GM12878 (cell line): ENCODE results near the gene WWP2. TPM values are rescaled to one million over a fixed set of nuclear protein-coding genes. Genes with fewer than 3 reads are reported as not detected.

Experiments used
- ATAC-seq: fragments of 200-7000 bp; cut with Tn5 transposase; 3 replicates; pipeline ENCODE4 v1.9.1; 2020; ENCODE audit warnings: mild to moderate bottlenecking, moderate library complexity
- BruUV-seq: library from RNA; stranded (reverse); fragments of 400-500 nt; replicated peaks from 2 replicates; lab custom pipeline; 2021; lab: Mats Ljungman, UMichigan
- CTCF ChIA-PET: fragments of 300-600 bp; sonication (Branson Sonifier 250); formaldehyde crosslinking; extraction: SDS; loops from one replicate; lab custom pipeline; 2021; ENCODE audit warnings: inconsistent platforms; lab: Yijun Ruan, JAX
- POLR2A ChIA-PET: fragments of 350-600 bp; formaldehyde crosslinking; extraction: SDS; loops from one replicate; lab custom pipeline; 2021; ENCODE audit warnings: inconsistent platforms; lab: Charles Lee
- RAD21 ChIA-PET: fragments of 300-600 bp; sonication (Branson Sonifier 250); formaldehyde crosslinking; loops from one replicate; lab custom pipeline; 2023; ENCODE audit warnings: antibody characterized with exemption; ENCODE audit not compliant: unreplicated experiment; lab: Charles Lee
- SMC1A ChIA-PET: fragments of 300-600 bp; sonication (Branson Sonifier 250); formaldehyde crosslinking; loops from one replicate; lab custom pipeline; 2023; ENCODE audit not compliant: unreplicated experiment, uncharacterized antibody; lab: Charles Lee
- DNase-seq: peaks from one replicate; pipeline ENCODE4 v3.0.0-alpha.2; 2011; ENCODE audit warnings: low read depth, low spot score
- FAIRE-seq: peaks from 3 replicates; lab custom pipeline; 2011; peaks lifted over from hg19 to GRCh38; lab: Jason Lieb, UNC
- H2AFZ ChIP-seq: 2 replicates; pipeline ENCODE4 v1.6.0; 2011; ENCODE audit warnings: low read depth, low read length, control low read depth; ENCODE audit not compliant: control insufficient read depth
- H3K27ac ChIP-seq: 2 replicates; pipeline ENCODE4 v1.5.1; 2011; ENCODE audit warnings: control low read depth; ENCODE audit not compliant: control insufficient read depth, insufficient read depth
- H3K27me3 ChIP-seq, 2 experiments: replicated peaks in 1 of 2; 2 replicates each; pipeline versions ENCODE4 v1.6.0 to v1.6.1; 2011; ENCODE audit warnings: low read length in 1 of 2; ENCODE audit not compliant: control insufficient read depth in 2 of 2, insufficient read depth in 2 of 2
- H3K36me3 ChIP-seq, 2 experiments: 2 replicates each; pipeline ENCODE4 v1.5.1; 2011; ENCODE audit warnings: low read length in 1 of 2; ENCODE audit not compliant: control insufficient read depth in 2 of 2, insufficient read depth in 2 of 2
- H3K4me1 ChIP-seq: 2 replicates; pipeline ENCODE4 v1.6.1; 2011; ENCODE audit warnings: mild to moderate bottlenecking, low read length, moderate library complexity, mixed read lengths; ENCODE audit not compliant: control insufficient read depth, insufficient read depth
- H3K4me2 ChIP-seq: 2 replicates; pipeline ENCODE4 v1.6.0; 2011; ENCODE audit warnings: control low read depth; ENCODE audit not compliant: control insufficient read depth, insufficient read depth
- H3K4me3 ChIP-seq: fragments of 200-600 bp; sonication (generic); 2 replicates; pipeline ENCODE4 v1.5.1; 2016
- H3K79me2 ChIP-seq: 2 replicates; pipeline ENCODE4 v1.6.0; 2011; ENCODE audit warnings: low read length; ENCODE audit not compliant: control insufficient read depth, insufficient read depth
- H3K9ac ChIP-seq: 2 replicates; pipeline ENCODE4 v1.8.0; 2011; ENCODE audit warnings: low read length, control low read depth, mixed read lengths; ENCODE audit not compliant: control insufficient read depth, insufficient read depth
- H3K9me3 ChIP-seq: replicated peaks from 3 replicates; pipeline ENCODE4 v1.5.1; 2011; ENCODE audit warnings: mild to moderate bottlenecking, low read length; ENCODE audit not compliant: control insufficient read depth, insufficient read depth
- H4K20me1 ChIP-seq: 2 replicates; pipeline ENCODE4 v1.6.0; 2011; ENCODE audit not compliant: control insufficient read depth, insufficient read depth
- BCL11A ChIP-seq: IDR thresholded peaks from 2 replicates; pipeline ENCODE4 v1.6.1; 2011; ENCODE audit warnings: low read depth, low read length
- BRCA1 ChIP-seq: IDR thresholded peaks from 2 replicates; pipeline ENCODE4 v1.6.1; 2011; ENCODE audit warnings: low read depth, low read length, improper control_type of control experiment
- PML ChIP-seq: IDR thresholded peaks from 2 replicates; pipeline ENCODE4 v1.6.1; 2012; ENCODE audit warnings: low read length, inconsistent platforms
- POU2F2 ChIP-seq: IDR thresholded peaks from 3 replicates; pipeline ENCODE4 v1.6.1; 2011; ENCODE audit warnings: low read depth, mild to moderate bottlenecking, low read length, borderline replicate concordance
- WGBS: methylation state at CpG from one replicate; pipeline ENCODE4 v1.1.6; 2016; ENCODE audit warnings: low lambda C conversion rate; ENCODE audit not compliant: insufficient replicate concordance, insufficient coverage; ENCODE audit errors: missing lambda C conversion rate; 5-methylcytosine and 5-hydroxymethylcytosine counted together
- in situ Hi-C: fragments of 300-500 bp; cut with MboI; formaldehyde crosslinking; loops from 9 replicates; pipeline ENCODE4 v1.14.3; 2018; ENCODE audit warnings: mixed read lengths
- intact Hi-C: fragments of 100-400 bp; cut with micrococcal nuclease; formaldehyde crosslinking; loops from one replicate; pipeline ENCODE4 v1.14.2; 2022; ENCODE audit not compliant: unreplicated experiment
- polyA plus RNA-seq, 11 experiments: library from polyadenylated mRNA; depleted of rRNA in 4 of 11; unstranded in 6 of 11; stranded (reverse) in 5 of 11; fragments of >200 nt; fragmentation: Nextera tagmentation in 4 of 11; fragmentation: Illumina TruSeq in 1 of 11; extraction: Ambion mirVana in 4 of 11; extraction: Trizol in 1 of 11; gene quantifications; 1 replicate in 1 of 11; 2 replicates in 10 of 11; pipeline versions ENCODE4 v1.2.1 to v1.2.3, GENCODE V29; 2011 to 2016; ENCODE audit warnings: inconsistent platforms in 2 of 11, missing spikeins in 2 of 11, low read depth in 1 of 11
- total RNA-seq, 4 experiments: library from RNA; depleted of rRNA in 3 of 4; stranded (reverse); fragments of >200 nt in 3 of 4; fragmentation: Illumina TruSeq in 1 of 4; extraction: Trizol in 1 of 4; gene quantifications; 2 replicates each; pipeline versions ENCODE4 v1.2.1 to v1.2.3, GENCODE V29; 2013 to 2021

Gene WWP2
- total and polyA plus RNA-seq, 10 of the 15 experiments (the other 5 are each of a cell fraction or from before 2014, with no cell fraction given): 2.8 to 47.0 (median 23.8) TPM

DNA sequence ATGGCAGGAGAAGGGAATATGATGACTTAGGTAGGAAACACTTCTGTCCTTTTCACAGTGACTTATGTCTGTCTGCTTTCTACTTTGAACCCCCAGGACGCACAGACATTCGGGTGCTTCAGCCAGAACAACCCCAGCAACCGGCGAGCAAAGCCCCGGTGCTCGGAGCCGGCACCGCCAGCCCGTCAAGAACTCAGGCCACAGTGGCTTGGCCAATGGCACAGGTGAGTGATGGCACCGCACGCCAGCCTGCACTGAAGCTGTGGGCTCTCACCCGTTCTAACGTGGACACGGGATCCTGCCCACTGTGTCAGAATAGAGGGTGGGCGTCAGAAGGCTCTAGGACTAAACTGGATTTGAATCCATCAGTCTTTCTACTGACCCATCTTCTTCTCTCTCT is 109.6 kb downstream of the WWP2 start:
- CTCF ChIA-PET: interaction anchor here (0.9 kb wide), 1 partner anchor 9 kb away, joined by 3 read pairs; no protein-coding TSS in a partner anchor
- DNase-seq: no peak
- no peak overlapping the region for H3K27ac ChIP-seq
- TF ChIP-seq POU2F2 (no peak), BRCA1 (no peak), PML (no peak)
- TF ChIP-seq, all 136 proteins: peak for 0
- H2AFZ ChIP-seq: no peak overlapping the region
- no peaks in the 10 kb centered on the region; the same call in 2 of the 3 replicates for H3K9me3 ChIP-seq
- H3K4me1 ChIP-seq: no peaks in the 10 kb centered on the region
- no peak overlapping the region for H3K4me2 ChIP-seq
- intact Hi-C loops (no loop called here), in situ Hi-C loops (no loop called here)
- no peaks in the 10 kb centered on the region for H4K20me1 ChIP-seq
- RAD21 ChIA-PET: interaction anchor here (0.6 kb wide), 1 partner anchor 17 kb away, joined by 3 read pairs; no protein-coding TSS in a partner anchor
- POLR2A ChIA-PET: no interaction called here
- H3K36me3 ChIP-seq: peaks cover 5 to 7% of the 10 kb centered on the region in 2 experiments; a peak in 3 of 4 replicates
- H3K9ac ChIP-seq: no peak overlapping the region
- SMC1A ChIA-PET: no interaction called here
- BruUV-seq: no TSS peak
- ATAC-seq (no peak), FAIRE-seq (no peak)
- no peaks in the 10 kb centered on the region for H3K79me2 ChIP-seq
- H3K27me3 ChIP-seq: no peaks in the 10 kb centered on the region
- 97% methylated on average over 15 of the region's 15 CpGs for WGBS
- no peak overlapping the region for H3K4me3 ChIP-seq

GRCh38 chr16:69872888-69873287 is 110.8 kb downstream of the WWP2 start:
- intact Hi-C loops: no loop called here
- POLR2A ChIA-PET: no interaction called here
- peaks cover 5 to 7% of the 10 kb centered on the region in 2 experiments; a peak in 3 of 4 replicates for H3K36me3 ChIP-seq
- SMC1A ChIA-PET: no interaction called here
- H3K4me2 ChIP-seq: no peak overlapping the region
- RAD21 ChIA-PET: no interaction called here
- no peak for TF ChIP-seq BCL11A
- CTCF ChIA-PET: no interaction called here
- no peak overlapping the region for H2AFZ ChIP-seq
- H3K9me3 ChIP-seq: no peaks in the 10 kb centered on the region; the same call in 2 of the 3 replicates
- in situ Hi-C loops: no loop called here
- FAIRE-seq: no peak
- no peaks in the 10 kb centered on the region for H3K4me1 ChIP-seq
- WGBS: 85% methylated on average over 7 of the region's 7 CpGs
- H4K20me1 ChIP-seq: no peaks in the 10 kb centered on the region
- ATAC-seq: no peak
- H3K79me2 ChIP-seq: no peaks in the 10 kb centered on the region
- no peak overlapping the region for H3K9ac ChIP-seq
- H3K27me3 ChIP-seq: no peaks in the 10 kb centered on the region
- H3K4me3 ChIP-seq: no peak overlapping the region
- H3K27ac ChIP-seq: no peak overlapping the region
- no TSS peak for BruUV-seq
- DNase-seq: no peak
